ENCODE results near the gene EVI5. TPM values are rescaled to one million over a fixed set of nuclear protein-coding genes. Genes with fewer than 3 reads are reported as not detected.
"Not testable (repeated sequence)": the region's sequence is repeated elsewhere in the genome, so short reads cannot be mapped to it uniquely, and the experiment has no call there.

Gene EVI5
- total and polyA plus RNA-seq, 10 of the 15 experiments (the other 5 are each of a cell fraction or from before 2014, with no cell fraction given): 0.27 to 6.8 (median 1.7) TPM

DNA sequence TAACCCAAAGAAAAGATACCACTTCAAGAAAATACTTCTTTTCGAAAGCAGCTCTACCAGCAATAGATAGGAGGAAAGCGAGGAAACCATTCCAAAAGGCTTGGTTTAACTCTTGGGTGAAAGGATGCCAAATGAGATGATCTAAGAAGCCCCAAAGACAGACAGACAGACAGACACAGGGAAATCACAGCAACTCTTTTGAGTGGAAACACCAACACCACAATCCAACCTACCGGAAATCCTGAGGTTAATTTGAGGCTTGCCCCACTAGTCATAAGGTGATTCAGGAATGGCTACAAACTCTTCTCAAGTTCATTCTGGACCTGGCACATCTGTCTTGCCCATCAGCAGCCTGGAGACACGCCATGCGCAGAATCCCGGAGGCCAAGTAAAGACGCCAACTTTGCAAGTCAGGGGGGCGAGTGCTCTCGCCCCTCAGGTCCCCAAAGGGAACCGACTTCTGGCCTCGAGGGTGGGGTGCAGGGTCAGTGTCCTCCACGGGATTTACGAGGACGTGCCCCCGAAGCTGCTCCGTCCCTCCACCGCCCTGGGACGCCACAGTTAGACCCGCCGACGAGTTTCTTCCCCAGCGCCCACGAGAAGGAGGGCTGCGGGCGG is 778 bp downstream of the EVI5 start (continued):
- TF ChIP-seq MTA2 (IDR thresholded peaks at IDR 0.05; ENCODE audit: low read depth) (no peak), SMC3 (IDR thresholded peaks at IDR 0.05; ENCODE audit: borderline replicate concordance, low read length) (no peak), EP300 (IDR thresholded peaks at IDR 0.05; ENCODE audit: borderline replicate concordance in 1 of 2, control insufficient read depth in 1 of 2, low read depth in 2 of 2, low read length in 2 of 2) (no peak), CBX5 (IDR thresholded peaks at IDR 0.05; ENCODE audit: low read depth) (no peak), BRCA1 (IDR thresholded peaks at IDR 0.05; ENCODE audit: low read depth, low read length) (no peak), PAX5 (IDR thresholded peaks at IDR 0.05; ENCODE audit: borderline replicate concordance, low read depth, low read length) (peak; percentile 55; the same call in 1 of the 2 replicates), STAT3 (IDR thresholded peaks at IDR 0.05; ENCODE audit: low read depth, low read length) (no peak), YBX1 (IDR thresholded peaks at IDR 0.05) (no peak), LARP7 (IDR thresholded peaks at IDR 0.05) (no peak), RAD51 (IDR thresholded peaks at IDR 0.05) (no peak), TCF7 (IDR thresholded peaks at IDR 0.05; ENCODE audit: borderline replicate concordance) (no peak), NFIC (IDR thresholded peaks at IDR 0.05; ENCODE audit: low read depth, low read length) (peak; percentile 69), BHLHE40 (IDR thresholded peaks at IDR 0.05; ENCODE audit: borderline replicate concordance in 1 of 2, low read depth in 2 of 2, low read length in 1 of 2) (no peak)
- TF ChIP-seq, protein P1, sequence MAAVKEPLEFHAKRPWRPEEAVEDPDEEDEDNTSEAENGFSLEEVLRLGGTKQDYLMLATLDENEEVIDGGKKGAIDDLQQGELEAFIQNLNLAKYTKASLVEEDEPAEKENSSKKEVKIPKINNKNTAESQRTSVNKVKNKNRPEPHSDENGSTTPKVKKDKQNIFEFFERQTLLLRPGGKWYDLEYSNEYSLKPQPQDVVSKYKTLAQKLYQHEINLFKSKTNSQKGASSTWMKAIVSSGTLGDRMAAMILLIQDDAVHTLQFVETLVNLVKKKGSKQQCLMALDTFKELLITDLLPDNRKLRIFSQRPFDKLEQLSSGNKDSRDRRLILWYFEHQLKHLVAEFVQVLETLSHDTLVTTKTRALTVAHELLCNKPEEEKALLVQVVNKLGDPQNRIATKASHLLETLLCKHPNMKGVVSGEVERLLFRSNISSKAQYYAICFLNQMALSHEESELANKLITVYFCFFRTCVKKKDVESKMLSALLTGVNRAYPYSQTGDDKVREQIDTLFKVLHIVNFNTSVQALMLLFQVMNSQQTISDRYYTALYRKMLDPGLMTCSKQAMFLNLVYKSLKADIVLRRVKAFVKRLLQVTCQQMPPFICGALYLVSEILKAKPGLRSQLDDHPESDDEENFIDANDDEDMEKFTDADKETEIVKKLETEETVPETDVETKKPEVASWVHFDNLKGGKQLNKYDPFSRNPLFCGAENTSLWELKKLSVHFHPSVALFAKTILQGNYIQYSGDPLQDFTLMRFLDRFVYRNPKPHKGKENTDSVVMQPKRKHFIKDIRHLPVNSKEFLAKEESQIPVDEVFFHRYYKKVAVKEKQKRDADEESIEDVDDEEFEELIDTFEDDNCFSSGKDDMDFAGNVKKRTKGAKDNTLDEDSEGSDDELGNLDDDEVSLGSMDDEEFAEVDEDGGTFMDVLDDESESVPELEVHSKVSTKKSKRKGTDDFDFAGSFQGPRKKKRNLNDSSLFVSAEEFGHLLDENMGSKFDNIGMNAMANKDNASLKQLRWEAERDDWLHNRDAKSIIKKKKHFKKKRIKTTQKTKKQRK (IDR thresholded peaks at IDR 0.05; ENCODE audit: low read depth, low read length): no peak

DNA sequence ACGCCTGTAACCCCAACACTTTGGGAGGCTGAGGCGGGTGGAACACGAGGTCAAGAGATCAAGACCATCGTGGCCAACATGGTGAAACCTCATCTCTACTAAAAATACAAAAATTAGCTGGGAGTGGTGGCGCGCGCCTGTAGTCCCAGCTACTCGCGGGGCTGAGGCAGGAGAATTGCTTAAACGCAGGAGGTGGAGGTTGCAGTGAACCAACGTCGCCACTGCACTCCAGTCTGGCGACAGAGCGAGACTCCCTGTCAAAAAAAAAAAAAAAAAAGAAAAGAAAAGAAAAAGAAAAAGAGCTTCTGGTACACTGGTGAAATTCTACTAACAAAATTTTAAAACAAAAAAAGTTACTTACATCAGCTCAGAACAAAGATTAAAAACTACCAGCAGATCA is 1.4 kb downstream of the EVI5 start:
- in situ Hi-C loops (cut with MboI); H3K36me3 ChIP-seq (ENCODE audit: control insufficient read depth in 2 of 2, insufficient read depth in 2 of 2, low read length in 1 of 2); H3K27ac ChIP-seq (ENCODE audit: control insufficient read depth, insufficient read depth); H3K27me3 ChIP-seq (replicated peaks in 1 of 2; ENCODE audit: control insufficient read depth in 2 of 2, insufficient read depth in 2 of 2, low read length in 1 of 2); DNase-seq (ENCODE audit: low read depth, low spot score); H3K4me1 ChIP-seq (ENCODE audit: control insufficient read depth, insufficient read depth, low read length); H4K20me1 ChIP-seq (ENCODE audit: control insufficient read depth, insufficient read depth); BruUV-seq (replicated peaks); H3K9me3 ChIP-seq (replicated peaks; ENCODE audit: control insufficient read depth, insufficient read depth, low read length); H3K79me2 ChIP-seq (ENCODE audit: control insufficient read depth, insufficient read depth, low read length); SMC1A ChIA-PET (ENCODE audit: uncharacterized antibody, unreplicated experiment); ATAC-seq; H3K9ac ChIP-seq (ENCODE audit: control insufficient read depth, insufficient read depth, low read length); FAIRE-seq; H2AFZ ChIP-seq (ENCODE audit: control insufficient read depth, low read depth, low read length); intact Hi-C loops (cut with micrococcal nuclease; ENCODE audit: unreplicated experiment): not testable (repeated sequence)
- 98% methylated on average over 9 of the region's 14 CpGs for WGBS (ENCODE audit: insufficient coverage, insufficient replicate concordance, low lambda C conversion rate, missing lambda C conversion rate)
- RAD21 ChIA-PET (ENCODE audit: unreplicated experiment): interaction anchor here (0.7 kb wide), 1 partner anchor 1664 kb away, joined by 3 read pairs; no protein-coding TSS in a partner anchor
- peak overlapping the region; percentile 88; the same call in 1 of the 2 replicates for H3K4me3 ChIP-seq
- POLR2A ChIA-PET: interaction anchor here (0.6 to 0.7 kb wide), 3 partner anchors 298 to 630 kb away, joined by 4 to 5 read pairs (median 4); no protein-coding TSS in a partner anchor
- CTCF ChIA-PET: interaction anchor here (0.8 to 1.4 kb wide), 3 partner anchors 34 to 48 kb away, joined by 3 read pairs; partner anchors contain the start of gene RPL5
- peak overlapping the region; percentile 58; the same call in 1 of the 2 replicates for H3K4me2 ChIP-seq (ENCODE audit: control insufficient read depth, insufficient read depth)
